Trophoblast cell (in vitro differentiated cells and primary cell): Measurements from ENCODE around the gene NRCAM.

Experiments
- DNase-seq, 2 donors: peaks; one replicate each; pipeline ENCODE4 v3.0.0-alpha.2; 2016
- H2AFZ ChIP-seq: 2 replicates; pipeline ENCODE4 v1.6.1; 2013; ENCODE audit warnings: low read length, moderate library complexity, mild to moderate bottlenecking; ENCODE audit not compliant: insufficient read depth, poor library complexity
- H2AK5ac ChIP-seq: 2 replicates; pipeline ENCODE4 v1.6.1; 2013; ENCODE audit warnings: mild to moderate bottlenecking, low read length
- H2BK120ac ChIP-seq: 2 replicates; pipeline ENCODE4 v1.6.1; 2013; ENCODE audit warnings: low read length, mild to moderate bottlenecking, moderate library complexity; ENCODE audit not compliant: insufficient read depth, poor library complexity
- H2BK12ac ChIP-seq: 2 replicates; pipeline ENCODE4 v1.6.1; 2013; ENCODE audit warnings: mild to moderate bottlenecking, low read length, moderate library complexity
- H2BK5ac ChIP-seq: 2 replicates; pipeline ENCODE4 v1.6.1; 2013; ENCODE audit warnings: low read length, low read depth, moderate library complexity, mild to moderate bottlenecking; ENCODE audit not compliant: poor library complexity
- H3K14ac ChIP-seq: 2 replicates; pipeline ENCODE4 v1.6.1; 2013; ENCODE audit warnings: mild to moderate bottlenecking, low read length
- H3K18ac ChIP-seq: 2 replicates; pipeline ENCODE4 v1.6.1; 2013; ENCODE audit warnings: mild to moderate bottlenecking, low read length
- H3K23ac ChIP-seq: 2 replicates; pipeline ENCODE4 v1.6.1; 2013; ENCODE audit warnings: low read length
- H3K27ac ChIP-seq: 2 replicates; pipeline ENCODE4 v1.5.1; 2013; ENCODE audit warnings: low read depth, mild to moderate bottlenecking, inconsistent platforms, low read length, moderate library complexity
- H3K27me3 ChIP-seq: 2 replicates; pipeline ENCODE4 v1.6.1; 2013; ENCODE audit warnings: inconsistent platforms, mild to moderate bottlenecking, low read length, moderate library complexity; ENCODE audit not compliant: insufficient read depth
- H3K36me3 ChIP-seq, 2 experiments: 1 replicate in 1 of 2; 2 replicates in 1 of 2; pipeline ENCODE4 v1.6.1; 2013; ENCODE audit warnings: low read length in 2 of 2, mild to moderate bottlenecking in 2 of 2, moderate library complexity in 1 of 2; ENCODE audit not compliant: insufficient read depth in 2 of 2, control insufficient read depth in 1 of 2
- H3K4ac ChIP-seq: 2 replicates; pipeline ENCODE4 v1.6.1; 2013; ENCODE audit warnings: low read depth, mild to moderate bottlenecking, low read length, moderate library complexity
- H3K4me1 ChIP-seq, 2 experiments: 1 replicate in 1 of 2; 2 replicates in 1 of 2; pipeline ENCODE4 v1.6.1; 2013; ENCODE audit warnings: low read length in 2 of 2, mild to moderate bottlenecking in 2 of 2, moderate library complexity in 1 of 2; ENCODE audit not compliant: insufficient read depth in 2 of 2, control insufficient read depth in 1 of 2
- H3K4me2 ChIP-seq: 2 replicates; pipeline ENCODE4 v1.6.1; 2013; ENCODE audit warnings: inconsistent platforms, mild to moderate bottlenecking, low read length, moderate library complexity
- H3K4me3 ChIP-seq: 2 replicates; pipeline ENCODE4 v1.5.1; 2013; ENCODE audit warnings: mild to moderate bottlenecking, low read depth, low read length, inconsistent platforms
- H3K79me1 ChIP-seq: one replicate; pipeline ENCODE4 v1.6.1; 2013; ENCODE audit warnings: low read length
- H3K79me2 ChIP-seq: 2 replicates; pipeline ENCODE4 v1.6.1; 2013; ENCODE audit warnings: low read length, mild to moderate bottlenecking; ENCODE audit not compliant: control insufficient read depth, insufficient read depth, poor library complexity
- H3K9ac ChIP-seq: 2 replicates; pipeline ENCODE4 v1.6.1; 2013; ENCODE audit warnings: mild to moderate bottlenecking, low read length
- H3K9me3 ChIP-seq: 2 replicates; pipeline ENCODE4 v1.6.1; 2013; ENCODE audit warnings: low read depth, mild to moderate bottlenecking, control low read depth, inconsistent platforms, low read length; ENCODE audit not compliant: insufficient read depth
- H4K12ac ChIP-seq: 2 replicates; pipeline ENCODE4 v1.6.1; 2013; ENCODE audit warnings: low read depth, mild to moderate bottlenecking, low read length, moderate library complexity
- H4K8ac ChIP-seq: 2 replicates; pipeline ENCODE4 v1.6.1; 2013; ENCODE audit warnings: low read depth, mild to moderate bottlenecking, low read length, moderate library complexity
- H4K91ac ChIP-seq: one replicate; pipeline ENCODE4 v1.6.1; 2013; ENCODE audit warnings: low read depth, mild to moderate bottlenecking, low read length, moderate library complexity
- WGBS: extraction: QIAGEN DNeasy Blood & Tissue Kit; methylation state at CpG from one replicate; pipeline ENCODE4 v1.1.7; 2013; ENCODE audit warnings: missing lambda C conversion rate; ENCODE audit not compliant: insufficient read length, insufficient coverage; ENCODE audit errors: extremely low coverage; 5-methylcytosine and 5-hydroxymethylcytosine counted together

The NRCAM gene

GRCh38 chr7:108152198-108152597 is 304.0 kb downstream of the NRCAM start:
- Histone ChIP-seq H4K8ac (no peak overlapping the region), H3K36me3 (no peaks in the 10 kb centered on the region), H3K18ac (no peak overlapping the region), H2BK120ac (no peak overlapping the region), H2AFZ (no peak overlapping the region), H3K14ac (no peak overlapping the region), H3K79me1 (no peaks in the 10 kb centered on the region), H2AK5ac (no peak overlapping the region), H4K91ac (no peak overlapping the region), H2BK5ac (no peak overlapping the region), H3K4me2 (no peak overlapping the region), H3K9me3 (no peaks in the 10 kb centered on the region), H2BK12ac (no peak overlapping the region), H3K9ac (no peak overlapping the region), H3K23ac (no peak overlapping the region), H3K27ac (no peak overlapping the region), H3K4ac (no peak overlapping the region), H3K79me2 (no peaks in the 10 kb centered on the region), H3K27me3 (no peaks in the 10 kb centered on the region), H4K12ac (no peak overlapping the region), H3K4me3 (no peak overlapping the region), H3K4me1 (no peaks in the 10 kb centered on the region)
- no CpG with 5 or more reads among the region's 3 CpGs for WGBS
- DNase-seq, result no peak

- no peak overlapping the region for H2BK120ac ChIP-seq
- WGBS, result no CpG with 5 or more reads among the region's 6 CpGs
Measured at GRCh38 chr7:108149908-108150307, 306.3 kb downstream of the NRCAM start.

GRCh38 chr7:108149119-108149518 is 307.1 kb downstream of the NRCAM start:
- Histone ChIP-seq H2AK5ac (no peak overlapping the region), H3K18ac (no peak overlapping the region), H3K79me2 (no peaks in the 10 kb centered on the region), H3K27me3 (no peaks in the 10 kb centered on the region), H2BK5ac (no peak overlapping the region), H2BK120ac (no peak overlapping the region), H3K4me1 (no peaks in the 10 kb centered on the region), H3K4ac (no peak overlapping the region), H3K4me3 (no peak overlapping the region), H3K4me2 (no peak overlapping the region), H4K8ac (no peak overlapping the region), H3K9ac (no peak overlapping the region), H4K91ac (no peak overlapping the region), H3K79me1 (no peaks in the 10 kb centered on the region), H3K36me3 (no peaks in the 10 kb centered on the region), H4K12ac (no peak overlapping the region), H2AFZ (no peak overlapping the region), H3K23ac (no peak overlapping the region), H3K14ac (no peak overlapping the region), H2BK12ac (no peak overlapping the region), H3K27ac (no peak overlapping the region), H3K9me3 (no peaks in the 10 kb centered on the region)
- no CpG with 5 or more reads among the region's 5 CpGs for WGBS
- no peak for DNase-seq

More at GRCh38 chr7:108149908-108150307, 306.3 kb downstream of the NRCAM start:
- no peak overlapping the region for H3K4me2 ChIP-seq
- H3K79me1 ChIP-seq, result no peaks in the 10 kb centered on the region
- no peak overlapping the region for H3K14ac ChIP-seq
- no peak overlapping the region for H3K18ac ChIP-seq
- H3K9me3 ChIP-seq, result no peaks in the 10 kb centered on the region
- H3K79me2 ChIP-seq, result no peaks in the 10 kb centered on the region
- H4K8ac ChIP-seq, result no peak overlapping the region
- no peak overlapping the region for H2BK12ac ChIP-seq
- H3K4ac ChIP-seq, result no peak overlapping the region
- H3K23ac ChIP-seq, result no peak overlapping the region
- no peak overlapping the region for H3K9ac ChIP-seq
- H4K12ac ChIP-seq, result no peak overlapping the region
- H3K4me3 ChIP-seq, result no peak overlapping the region
- H2AFZ ChIP-seq, result no peak overlapping the region
- no peak for DNase-seq
- no peak overlapping the region for H2AK5ac ChIP-seq
- no peak overlapping the region for H2BK5ac ChIP-seq
- H3K27me3 ChIP-seq, result no peaks in the 10 kb centered on the region
- no peak overlapping the region for H4K91ac ChIP-seq
- no peak overlapping the region for H3K27ac ChIP-seq
- H3K4me1 ChIP-seq, result no peaks in the 10 kb centered on the region
- no peaks in the 10 kb centered on the region for H3K36me3 ChIP-seq

GRCh38 chr7:108147031-108147563 is 309.1 kb downstream of the NRCAM start:
- no peak for DNase-seq
- Histone ChIP-seq H3K79me1 (no peaks in the 10 kb centered on the region), H3K79me2 (no peaks in the 10 kb centered on the region), H2BK120ac (no peak overlapping the region), H2AK5ac (no peak overlapping the region), H3K4ac (no peak overlapping the region), H2AFZ (no peak overlapping the region), H3K27me3 (no peaks in the 10 kb centered on the region), H3K18ac (no peak overlapping the region), H4K8ac (no peak overlapping the region), H3K36me3 (no peaks in the 10 kb centered on the region), H3K27ac (no peak overlapping the region), H3K9me3 (no peaks in the 10 kb centered on the region), H3K4me1 (no peaks in the 10 kb centered on the region), H2BK5ac (no peak overlapping the region), H3K9ac (no peak overlapping the region), H2BK12ac (no peak overlapping the region), H4K91ac (no peak overlapping the region), H3K4me2 (no peak overlapping the region), H3K4me3 (no peak overlapping the region), H3K14ac (no peak overlapping the region), H3K23ac (no peak overlapping the region), H4K12ac (no peak overlapping the region)
- no CpG with 5 or more reads among the region's 6 CpGs for WGBS
